HepG2 (cell line): Measurements from ENCODE around the gene HNF1B. TPM values are rescaled to one million over a fixed set of nuclear protein-coding genes. Genes with fewer than 3 reads are reported as not detected.

ENCODE experiments used
- HNF4G ChIP-seq, 2 experiments: sonication (generic) in 1 of 2; formaldehyde crosslinking in 1 of 2; IDR thresholded peaks; 2 replicates each; pipeline versions ENCODE4 v1.4.0 to v1.6.1; 2011 to 2020; ENCODE audit warnings: borderline replicate concordance in 2 of 2, low read depth in 2 of 2, mild to moderate bottlenecking in 2 of 2, low read length in 1 of 2, missing genetic modification reagents in 1 of 2, moderate library complexity in 1 of 2
- RAD21 ChIP-seq: fragments of 450-650 bp; formaldehyde crosslinking; IDR thresholded peaks from 2 replicates; pipeline ENCODE4 v1.5.0; 2020; ENCODE audit warnings: mild to moderate bottlenecking
- RBFOX2 ChIP-seq: fragments of 200-400 bp; formaldehyde crosslinking; IDR thresholded peaks from 2 replicates; pipeline ENCODE4 v1.6.1; 2017; ENCODE audit warnings: low read depth, mild to moderate bottlenecking, low read length
- RELA ChIP-seq: sonication (generic); formaldehyde crosslinking; IDR thresholded peaks from 2 replicates; pipeline ENCODE4 v1.4.0; 2020; ENCODE audit warnings: missing genetic modification reagents
- TARDBP ChIP-seq: sonication (generic); formaldehyde crosslinking; IDR thresholded peaks from 2 replicates; pipeline ENCODE4 v1.8.0; 2022; ENCODE audit warnings: mild to moderate bottlenecking, missing genetic modification reagents
- THAP11 ChIP-seq: IDR thresholded peaks from 2 replicates; pipeline ENCODE4 v1.6.1; 2016; ENCODE audit warnings: missing biosample characterization, missing genetic modification reagents
- YEATS2 ChIP-seq: sonication (generic); formaldehyde crosslinking; IDR thresholded peaks from 2 replicates; pipeline ENCODE4 v1.4.0; 2020; ENCODE audit warnings: missing genetic modification reagents, borderline replicate concordance
- ZBTB40 ChIP-seq, 2 experiments: fragments of 450-650 bp in 1 of 2; sonication (generic) in 1 of 2; formaldehyde crosslinking in 1 of 2; IDR thresholded peaks; 2 replicates each; pipeline versions ENCODE4 v1.6.1 to v1.8.0; 2016 to 2022; ENCODE audit warnings: antibody characterized with exemption in 1 of 2, mild to moderate bottlenecking in 1 of 2, missing genetic modification reagents in 1 of 2
- ZFP91 ChIP-seq: sonication (generic); formaldehyde crosslinking; IDR thresholded peaks from 2 replicates; pipeline ENCODE4 v1.9.0; 2022; ENCODE audit warnings: missing genetic modification reagents, mild to moderate bottlenecking, borderline replicate concordance
- ZNF143 ChIP-seq: sonication (generic); formaldehyde crosslinking; IDR thresholded peaks from 2 replicates; pipeline ENCODE4 v1.4.0; 2020; ENCODE audit warnings: missing genetic modification reagents
- ZNF326 ChIP-seq: sonication (generic); formaldehyde crosslinking; IDR thresholded peaks from 2 replicates; pipeline ENCODE4 v1.4.0; 2020; ENCODE audit warnings: missing genetic modification reagents, borderline replicate concordance
- ZNF674 ChIP-seq: sonication (generic); formaldehyde crosslinking; IDR thresholded peaks from 2 replicates; pipeline ENCODE4 v1.5.0; 2020; ENCODE audit warnings: low read depth, mild to moderate bottlenecking, missing genetic modification reagents
- ZNF776 ChIP-seq: sonication (generic); formaldehyde crosslinking; IDR thresholded peaks from 2 replicates; pipeline ENCODE4 v1.4.0; 2020; ENCODE audit warnings: mild to moderate bottlenecking, missing genetic modification reagents
- polyA plus RNA-seq, 8 experiments: library from polyadenylated mRNA; depleted of rRNA in 3 of 8; stranded (reverse) in 7 of 8; unstranded in 1 of 8; fragments of >200 nt; fragmentation: Illumina TruSeq in 4 of 8; extraction: Trizol in 4 of 8; gene quantifications; 2 replicates each; pipeline versions ENCODE4 v1.2.1 to v1.2.3, GENCODE V29; 2011 to 2016; ENCODE audit warnings: low read depth in 4 of 8, missing spikeins in 1 of 8, mixed read lengths in 1 of 8; ENCODE audit not compliant: insufficient read depth in 1 of 8
- total RNA-seq, 5 experiments: library from RNA; depleted of rRNA; stranded (reverse); fragments of >200 nt; fragmentation: Illumina TruSeq; extraction: Trizol; gene quantifications; 2 replicates each; pipeline ENCODE4 v1.2.3, GENCODE V29; 2016; ENCODE audit warnings: low read depth in 1 of 5

The HNF1B gene
- total and polyA plus RNA-seq, 2 of the 13 experiments (the other 11 are each of a cell fraction or from before 2014, with no cell fraction given), result 1.9 to 5.3 TPM

- no peak for TF ChIP-seq ZBTB40 (IDR thresholded peaks at IDR 0.05)
- TF ChIP-seq ZBTB40 (CRISPR knock-in tag; IDR thresholded peaks at IDR 0.05), result peak; percentile 64; the same call in 1 of the 2 replicates
- 0 out of 2 replicates have a peak, but pooled peaks have one; percentile 21 for TF ChIP-seq YEATS2 (CRISPR knock-in tag)
- peak; percentile 11; the same call in 1 of the 2 replicates for TF ChIP-seq THAP11 (CRISPR knock-in tag)
- peak; percentile 58; the same call in 1 of the 2 replicates for TF ChIP-seq HNF4G (IDR thresholded peaks at IDR 0.05; ENCODE audit: borderline replicate concordance, low read depth, low read length)
- TF ChIP-seq HNF4G (CRISPR knock-in tag; IDR thresholded peaks at IDR 0.05; ENCODE audit: borderline replicate concordance, low read depth), result no peak
- no peak for TF ChIP-seq ZNF776
- TF ChIP-seq RAD21, result no peak
- TF ChIP-seq RBFOX2, result peak; percentile 20; the same call in 1 of the 2 replicates
- peak; percentile 28; the same call in 1 of the 2 replicates for TF ChIP-seq ZNF143 (CRISPR knock-in tag)
- TF ChIP-seq ZFP91, result peak; percentile 63; the same call in 1 of the 2 replicates
- TF ChIP-seq ZNF326 (CRISPR knock-in tag), result no peak
- no peak for TF ChIP-seq ZNF674 (CRISPR knock-in tag)
- TF ChIP-seq RELA (CRISPR knock-in tag), result no peak
- TF ChIP-seq TARDBP (CRISPR knock-in tag), result peak; percentile 25; the same call in 1 of the 2 replicates
Observed at GRCh38 chr17:37744961-37745800, at the start of gene HNF1B (continued).
